Neural crest cell (in vitro differentiated cells): ENCODE results near the gene SLC32A1. TPM values are rescaled to one million over a fixed set of nuclear protein-coding genes. Genes with fewer than 3 reads are reported as not detected.
A peak's percentile ranks its signal among the peaks of the same experiment; 100 is the strongest.

Experiments used
- DNase-seq: peaks from one replicate; pipeline ENCODE4 v3.0.0; 2021; ENCODE audit warnings: low read depth, mixed read lengths, low spot score
- H3K27ac Mint-ChIP-seq: one replicate; pipeline ENCODE4 v1.8.0; 2021; ENCODE audit warnings: mild to moderate bottlenecking, mixed read lengths; ENCODE audit not compliant: unreplicated experiment
- H3K27me3 Mint-ChIP-seq: 2 replicates; pipeline ENCODE4 v1.8.0; 2021; ENCODE audit warnings: low read depth, mild to moderate bottlenecking, mixed read lengths
- H3K36me3 Mint-ChIP-seq: 2 replicates; pipeline ENCODE4 v1.8.0; 2021; ENCODE audit warnings: low read depth, mild to moderate bottlenecking, mixed read lengths
- H3K4me1 Mint-ChIP-seq: 2 replicates; pipeline ENCODE4 v1.8.0; 2021; ENCODE audit warnings: mixed read lengths
- H3K4me3 Mint-ChIP-seq: one replicate; pipeline ENCODE4 v1.8.0; 2021; ENCODE audit warnings: mild to moderate bottlenecking, mixed read lengths
- H3K9me3 Mint-ChIP-seq: 2 replicates; pipeline ENCODE4 v1.8.0; 2021; ENCODE audit warnings: mixed read lengths
- total RNA-seq: library from RNA; stranded (reverse); gene quantifications from 2 replicates; pipeline ENCODE4 v1.2.1, GENCODE V29; 2021
- TF ChIP-seq, protein P1 (sequence below): fragments of 200-600 bp; sonication (generic); conservative IDR thresholded peaks from 2 replicates; pipeline ENCODE4 v1.5.0; 2021; ENCODE audit warnings: antibody characterized with exemption, mild to moderate bottlenecking

The SLC32A1 gene
- total RNA-seq, 1 donor from 2014 or later: 0.09 TPM

GRCh38 chr20:38715646-38716045, 8.6 kb upstream of the SLC32A1 start:
- H3K27ac Mint-ChIP-seq: no peak overlapping the region
- H3K27me3 Mint-ChIP-seq: peaks cover 91% of the 10 kb centered on the region

DNA sequence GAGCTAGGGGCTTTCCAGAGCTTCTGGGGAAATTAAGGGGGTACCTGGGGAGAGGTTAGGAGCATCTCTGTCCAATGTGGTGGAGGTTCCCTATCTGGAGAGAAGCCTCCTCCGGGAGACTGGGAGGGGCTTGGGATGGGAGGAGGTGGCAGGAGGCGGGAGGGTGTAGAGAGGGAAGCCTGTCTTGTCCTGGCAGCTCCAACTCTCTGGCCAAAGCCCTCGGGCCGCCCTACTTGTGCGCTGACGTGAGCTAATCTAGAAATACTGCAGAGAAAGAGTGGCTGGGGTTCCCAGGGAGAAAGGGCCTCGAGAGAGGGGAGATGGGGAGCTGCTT, 1.6 kb upstream of the SLC32A1 start:
- TF ChIP-seq, protein P1, sequence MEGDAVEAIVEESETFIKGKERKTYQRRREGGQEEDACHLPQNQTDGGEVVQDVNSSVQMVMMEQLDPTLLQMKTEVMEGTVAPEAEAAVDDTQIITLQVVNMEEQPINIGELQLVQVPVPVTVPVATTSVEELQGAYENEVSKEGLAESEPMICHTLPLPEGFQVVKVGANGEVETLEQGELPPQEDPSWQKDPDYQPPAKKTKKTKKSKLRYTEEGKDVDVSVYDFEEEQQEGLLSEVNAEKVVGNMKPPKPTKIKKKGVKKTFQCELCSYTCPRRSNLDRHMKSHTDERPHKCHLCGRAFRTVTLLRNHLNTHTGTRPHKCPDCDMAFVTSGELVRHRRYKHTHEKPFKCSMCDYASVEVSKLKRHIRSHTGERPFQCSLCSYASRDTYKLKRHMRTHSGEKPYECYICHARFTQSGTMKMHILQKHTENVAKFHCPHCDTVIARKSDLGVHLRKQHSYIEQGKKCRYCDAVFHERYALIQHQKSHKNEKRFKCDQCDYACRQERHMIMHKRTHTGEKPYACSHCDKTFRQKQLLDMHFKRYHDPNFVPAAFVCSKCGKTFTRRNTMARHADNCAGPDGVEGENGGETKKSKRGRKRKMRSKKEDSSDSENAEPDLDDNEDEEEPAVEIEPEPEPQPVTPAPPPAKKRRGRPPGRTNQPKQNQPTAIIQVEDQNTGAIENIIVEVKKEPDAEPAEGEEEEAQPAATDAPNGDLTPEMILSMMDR: no peak
- Mint-ChIP-seq H3K4me1 (peaks cover 33% of the 10 kb centered on the region), H3K27me3 (peaks cover 100% of the 10 kb centered on the region), H3K4me3 (peak overlapping the region; percentile 13), H3K36me3 (no peaks in the 10 kb centered on the region), H3K9me3 (no peaks in the 10 kb centered on the region), H3K27ac (no peak overlapping the region)
- DNase-seq: no peak

More at GRCh38 chr20:38715646-38716045, 8.6 kb upstream of the SLC32A1 start:
- DNase-seq: no peak
- Mint-ChIP-seq H3K4me3 (no peak overlapping the region), H3K36me3 (no peaks in the 10 kb centered on the region), H3K4me1 (peaks cover 4% of the 10 kb centered on the region), H3K9me3 (no peaks in the 10 kb centered on the region)
- TF ChIP-seq, protein P1: no peak

DNA sequence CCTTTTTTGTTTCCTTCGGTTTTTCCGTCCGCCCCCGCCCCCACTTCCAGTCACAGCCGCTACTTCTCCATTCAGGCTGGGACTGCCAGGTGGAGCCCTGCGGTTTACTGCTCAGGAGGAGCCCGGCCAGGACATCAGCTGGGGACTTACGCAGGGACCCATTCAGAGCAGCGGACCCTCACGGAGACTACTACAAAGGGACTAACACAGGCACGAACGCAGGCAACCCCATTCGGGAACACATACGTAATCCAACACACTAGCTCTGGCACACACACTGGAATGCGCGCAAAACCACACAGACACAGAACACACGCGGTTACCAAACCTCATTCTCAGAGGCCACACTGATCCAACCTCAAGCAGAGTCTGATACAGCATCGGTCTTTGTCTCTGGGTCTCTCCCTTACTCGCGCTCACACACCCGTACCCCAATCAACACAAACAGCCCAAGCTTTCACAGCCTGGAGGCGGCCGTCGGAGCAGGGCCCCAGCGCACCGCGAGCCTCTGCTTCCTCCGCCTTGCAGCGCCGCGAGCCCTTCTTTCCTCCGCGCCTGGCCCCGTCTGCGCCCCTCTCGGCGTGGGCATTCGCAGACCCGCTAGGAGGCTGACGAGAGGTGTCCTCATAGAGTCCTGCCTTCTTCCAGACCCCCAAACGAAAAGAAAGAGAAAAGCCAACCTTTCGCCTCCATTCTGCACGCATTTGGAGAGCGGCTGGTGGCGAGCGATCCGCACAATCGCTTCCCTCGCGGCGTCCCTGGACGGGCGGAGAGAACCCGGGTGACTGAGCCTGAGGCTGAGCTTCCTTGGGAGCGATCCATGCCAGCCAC, 1.1 kb upstream of the SLC32A1 start:
- H3K27ac Mint-ChIP-seq: no peak overlapping the region
- no peak for DNase-seq
- H3K27me3 Mint-ChIP-seq: peaks cover 100% of the 10 kb centered on the region
- H3K36me3 Mint-ChIP-seq: no peaks in the 10 kb centered on the region
- no peak overlapping the region for H3K4me3 Mint-ChIP-seq
- TF ChIP-seq, protein P1: no peak
- H3K4me1 Mint-ChIP-seq: peaks cover 39% of the 10 kb centered on the region
- no peaks in the 10 kb centered on the region for H3K9me3 Mint-ChIP-seq

GRCh38 chr20:38724626-38725147, 401 bp downstream of the SLC32A1 start:
- peaks cover 45% of the 10 kb centered on the region for H3K4me1 Mint-ChIP-seq
- TF ChIP-seq, protein P1: no peak
- no peak overlapping the region for H3K27ac Mint-ChIP-seq
- no peak for DNase-seq
- H3K36me3 Mint-ChIP-seq: peaks cover 2% of the 10 kb centered on the region
- H3K27me3 Mint-ChIP-seq: peaks cover 100% of the 10 kb centered on the region
- H3K4me3 Mint-ChIP-seq: no peak overlapping the region
- H3K9me3 Mint-ChIP-seq: no peaks in the 10 kb centered on the region

- TF ChIP-seq, protein P1: no peak
- H3K36me3 Mint-ChIP-seq: peaks cover 2% of the 10 kb centered on the region
- no peak for DNase-seq
- H3K9me3 Mint-ChIP-seq: no peaks in the 10 kb centered on the region
- peak overlapping the region; percentile 69 for H3K4me3 Mint-ChIP-seq
- peaks cover 48% of the 10 kb centered on the region for H3K4me1 Mint-ChIP-seq
- H3K27me3 Mint-ChIP-seq: peaks cover 100% of the 10 kb centered on the region
- H3K27ac Mint-ChIP-seq: no peak overlapping the region
Observed at GRCh38 chr20:38725148-38725901, 1.0 kb downstream of the SLC32A1 start.
